Retinal pigment epithelial cell (primary cell): Measurements from ENCODE around the gene LPP.
"Not testable (repeated sequence)": the region's sequence is repeated elsewhere in the genome, so short reads cannot be mapped to it uniquely, and the experiment has no call there.

Source experiments
- DNase-seq: peaks from one replicate; pipeline ENCODE4 v3.0.0-alpha.2; 2010; ENCODE audit warnings: low read depth
- H3K4me3 ChIP-seq: 2 replicates; pipeline ENCODE4 v1.5.1; 2011; ENCODE audit warnings: mild to moderate bottlenecking, low read length, control low read depth, moderate library complexity
- TF ChIP-seq, protein P1 (sequence below): conservative IDR thresholded peaks from 2 replicates; pipeline ENCODE4 v1.5.1; 2011; ENCODE audit warnings: low read depth, low read length, control low read depth, inconsistent platforms

The LPP gene

DNA sequence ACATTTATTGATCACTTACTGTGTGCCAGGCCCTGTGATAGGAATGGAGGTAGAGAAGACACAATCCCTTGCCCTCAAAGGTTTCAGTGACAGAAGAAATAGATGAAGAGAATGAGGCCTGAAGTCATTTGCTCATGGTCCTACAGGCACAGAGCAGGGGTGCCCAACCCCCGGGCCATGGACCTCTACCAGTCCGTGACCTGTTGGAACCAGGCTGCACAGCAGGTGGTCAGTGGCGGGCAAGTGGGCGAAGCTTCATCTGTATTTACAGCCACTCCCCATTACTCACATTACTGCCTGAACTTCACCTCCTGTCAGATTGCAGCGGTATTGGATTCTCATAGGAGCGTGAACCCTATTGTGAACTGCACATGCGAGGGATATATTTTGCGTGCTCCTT, 480.3 kb downstream of the LPP start:
- TF ChIP-seq, protein P1, sequence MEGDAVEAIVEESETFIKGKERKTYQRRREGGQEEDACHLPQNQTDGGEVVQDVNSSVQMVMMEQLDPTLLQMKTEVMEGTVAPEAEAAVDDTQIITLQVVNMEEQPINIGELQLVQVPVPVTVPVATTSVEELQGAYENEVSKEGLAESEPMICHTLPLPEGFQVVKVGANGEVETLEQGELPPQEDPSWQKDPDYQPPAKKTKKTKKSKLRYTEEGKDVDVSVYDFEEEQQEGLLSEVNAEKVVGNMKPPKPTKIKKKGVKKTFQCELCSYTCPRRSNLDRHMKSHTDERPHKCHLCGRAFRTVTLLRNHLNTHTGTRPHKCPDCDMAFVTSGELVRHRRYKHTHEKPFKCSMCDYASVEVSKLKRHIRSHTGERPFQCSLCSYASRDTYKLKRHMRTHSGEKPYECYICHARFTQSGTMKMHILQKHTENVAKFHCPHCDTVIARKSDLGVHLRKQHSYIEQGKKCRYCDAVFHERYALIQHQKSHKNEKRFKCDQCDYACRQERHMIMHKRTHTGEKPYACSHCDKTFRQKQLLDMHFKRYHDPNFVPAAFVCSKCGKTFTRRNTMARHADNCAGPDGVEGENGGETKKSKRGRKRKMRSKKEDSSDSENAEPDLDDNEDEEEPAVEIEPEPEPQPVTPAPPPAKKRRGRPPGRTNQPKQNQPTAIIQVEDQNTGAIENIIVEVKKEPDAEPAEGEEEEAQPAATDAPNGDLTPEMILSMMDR: no peak
- H3K4me3 ChIP-seq: no peak overlapping the region
- no peak for DNase-seq

DNA sequence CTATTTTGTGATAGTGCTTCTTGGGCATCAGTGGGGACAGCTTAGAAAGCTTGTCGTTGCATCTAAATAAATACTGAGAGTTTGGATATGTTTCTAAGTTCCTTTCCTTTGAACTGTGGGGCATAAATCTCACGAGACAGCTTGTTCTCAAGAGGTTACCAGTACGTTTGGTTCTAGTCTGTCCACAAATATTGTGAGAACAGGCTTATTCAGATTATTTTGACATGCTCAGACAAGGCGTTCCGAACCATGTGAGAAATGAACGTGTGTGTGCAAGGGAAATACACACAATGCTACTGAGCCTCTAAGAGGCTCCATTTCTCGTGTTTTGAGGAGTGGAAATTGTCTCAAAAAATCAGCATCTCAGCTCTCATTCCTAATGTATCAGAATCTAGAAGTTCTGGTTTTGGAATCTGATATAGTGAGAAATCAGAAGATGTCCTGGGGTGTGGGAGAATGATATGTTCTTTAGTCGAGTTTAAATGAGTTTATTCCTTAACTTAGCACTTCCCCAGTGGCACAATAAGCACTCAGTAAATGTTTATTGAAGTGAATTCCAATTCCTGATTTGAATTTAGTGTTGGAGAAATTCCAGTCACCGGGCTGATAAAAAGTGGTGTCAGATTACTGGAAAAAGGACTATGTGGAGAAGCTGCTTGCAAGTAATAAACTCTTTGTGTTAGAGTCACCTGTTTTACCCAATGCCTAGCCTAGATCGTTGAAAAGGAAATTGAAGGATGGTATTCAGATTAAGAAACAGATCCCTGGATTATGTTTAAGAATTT, 481.5 kb downstream of the LPP start:
- TF ChIP-seq, protein P1: no peak
- DNase-seq: no peak
- H3K4me3 ChIP-seq: no peak overlapping the region

DNA sequence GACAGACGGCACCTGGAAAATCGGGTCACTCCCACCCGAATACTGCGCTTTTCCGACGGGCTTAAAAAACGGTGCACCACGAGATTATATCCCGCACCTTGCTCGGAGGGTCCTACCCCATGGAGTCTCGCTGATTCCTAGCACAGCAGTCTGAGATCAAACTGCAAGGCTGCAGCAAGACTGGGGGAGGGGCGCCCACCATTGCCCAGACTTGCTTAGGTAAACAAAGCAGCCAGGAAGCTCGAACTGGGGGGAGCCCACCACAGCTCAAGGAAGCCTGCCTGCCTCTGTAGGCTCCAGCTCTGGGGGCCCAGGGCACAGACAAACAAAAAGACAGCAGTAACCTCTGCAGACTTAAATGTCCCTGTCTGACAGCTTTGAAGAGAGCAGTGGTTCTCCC, 482.3 kb downstream of the LPP start:
- H3K4me3 ChIP-seq, DNase-seq: not testable (repeated sequence)

DNA sequence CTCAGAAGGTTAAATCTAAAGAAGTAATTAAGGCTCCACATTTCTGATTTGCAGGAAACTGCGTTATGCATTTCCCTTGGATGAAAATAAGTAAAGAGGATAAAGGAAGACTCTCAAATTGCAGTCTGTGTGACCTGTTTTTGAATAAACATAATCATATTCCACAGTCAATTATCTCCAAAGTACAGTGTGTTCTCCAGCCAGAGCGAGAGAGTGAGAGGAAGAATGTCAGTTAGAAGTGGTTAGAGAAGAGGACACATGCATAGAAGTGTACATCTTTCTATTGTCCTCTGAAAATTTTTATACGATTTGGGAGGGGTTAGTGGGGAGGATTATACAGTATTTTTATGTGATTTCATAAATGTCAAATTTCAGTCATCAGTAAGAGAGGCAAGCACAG, 487.1 kb downstream of the LPP start:
- TF ChIP-seq, protein P1: no peak

DNA sequence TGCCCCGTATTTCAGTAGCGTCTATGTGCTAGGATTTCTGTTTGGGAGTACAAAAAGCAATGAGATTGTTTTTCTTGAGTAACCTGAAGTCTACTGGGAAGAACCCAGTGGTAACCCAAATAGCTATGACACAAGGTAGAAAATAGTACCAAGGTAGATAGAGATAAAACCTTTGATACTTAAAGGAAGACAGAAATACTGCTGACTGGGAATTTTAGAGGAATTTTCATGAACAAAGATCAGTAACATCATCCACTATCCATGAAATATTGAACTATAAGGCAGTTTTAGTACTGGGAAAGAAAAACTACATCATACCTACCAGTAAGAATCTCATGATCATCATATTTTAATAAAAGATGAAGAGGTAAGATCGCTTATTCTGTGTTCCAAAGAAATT, 489.8 kb downstream of the LPP start:
- TF ChIP-seq, protein P1: no peak
- no peak for DNase-seq
- H3K4me3 ChIP-seq: no peak overlapping the region

More for the DNA sequence above, 487.1 kb downstream of the LPP start:
- no peak for DNase-seq
- no peak overlapping the region for H3K4me3 ChIP-seq

DNA sequence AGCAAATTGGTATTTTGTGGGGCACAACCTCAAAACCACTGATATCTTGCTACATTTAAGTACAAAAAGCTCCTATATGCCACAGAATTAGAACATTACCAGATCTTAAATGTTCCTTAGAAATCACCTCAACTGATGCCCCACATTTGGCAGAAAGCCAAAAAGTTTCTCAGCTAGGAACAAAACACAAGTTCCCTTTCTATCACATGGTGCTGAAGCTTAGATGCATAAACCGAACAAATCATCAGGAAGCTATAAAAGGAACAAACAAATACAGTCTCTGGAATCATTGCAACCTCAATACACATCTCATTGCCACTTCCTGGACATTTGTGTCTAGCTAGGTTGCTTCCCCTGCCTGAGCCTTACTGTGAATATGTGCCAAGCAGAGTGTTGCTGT, 492.6 kb downstream of the LPP start:
- no peak for DNase-seq
- no peak overlapping the region for H3K4me3 ChIP-seq
- TF ChIP-seq, protein P1: no peak

DNA sequence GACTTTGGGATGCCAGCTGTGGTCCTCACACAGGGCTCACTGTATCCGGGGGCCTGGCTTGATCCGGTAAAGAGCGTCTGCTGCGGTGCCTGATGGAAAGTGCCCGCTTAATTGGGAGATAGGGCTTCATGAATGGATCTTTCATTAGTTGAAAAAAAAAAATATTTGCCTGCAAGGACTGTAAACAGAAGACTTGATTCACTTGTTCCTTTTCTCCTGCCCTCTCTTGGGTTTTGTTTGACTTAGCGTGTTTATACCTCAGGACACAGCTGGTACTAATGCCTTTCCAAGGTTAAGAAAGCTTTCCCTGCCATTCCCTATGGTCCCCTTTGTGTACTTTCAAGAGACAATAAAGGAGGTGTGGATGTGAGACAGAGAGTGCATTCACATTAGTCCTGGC, 493.3 kb downstream of the LPP start:
- TF ChIP-seq, protein P1: no peak
- DNase-seq: no peak
- H3K4me3 ChIP-seq: no peak overlapping the region
